GM10266 (cell line): ENCODE measurements around the gene LRRK1.

ENCODE experiments used
- DNase-seq: peaks from one replicate; pipeline ENCODE4 v3.0.0; 2012; ENCODE audit errors: extremely low spot score
- CTCF ChIP-seq: IDR thresholded peaks from 2 replicates; pipeline ENCODE4 v1.5.1; 2012; ENCODE audit warnings: mild to moderate bottlenecking, low read depth; ENCODE audit not compliant: control insufficient read depth, insufficient read depth; ENCODE audit errors: missing control alignments

Gene LRRK1

GRCh38 chr15:100879061-100879463 is 40.1 kb upstream of the LRRK1 start:
- peak; percentile 62 for DNase-seq
- no peak for TF ChIP-seq CTCF

- peak; percentile 76 for DNase-seq
- no peak for TF ChIP-seq CTCF
Measured at GRCh38 chr15:100879464-100880138, 39.6 kb upstream of the LRRK1 start, which contains the start of gene ALDH1A3. Gene ALDH1A3, plus strand, starts transcription at chr15:100879831. Its CDS starts 77 bp downstream, at chr15:100879908.

- peak; percentile 30 for DNase-seq
- no peak for TF ChIP-seq CTCF
Measured at GRCh38 chr15:100880139-100880896, 38.8 kb upstream of the LRRK1 start.

GRCh38 chr15:100880897-100881242 is 38.3 kb upstream of the LRRK1 start:
- DNase-seq: no peak
- TF ChIP-seq CTCF: no peak

- no peak for DNase-seq
- TF ChIP-seq CTCF: no peak
Measured at GRCh38 chr15:100881573-100882336, 37.4 kb upstream of the LRRK1 start.

GRCh38 chr15:100885116-100885515 is 34.0 kb upstream of the LRRK1 start:
- DNase-seq: no peak
- no peak for TF ChIP-seq CTCF
